Keratinocyte (primary cell): ENCODE data around the gene NFYA.

Source experiments
- EZH2 ChIP-seq: IDR thresholded peaks from one replicate; pipeline ENCODE4 v1.6.1; 2012; ENCODE audit warnings: inconsistent platforms, mild to moderate bottlenecking, low read length, moderate library complexity
- TF ChIP-seq, protein P1 (sequence below), 3 experiments: IDR thresholded peaks in 1 of 3; conservative IDR thresholded peaks in 1 of 3; optimal IDR thresholded peaks in 1 of 3; 2 replicates in 2 of 3; 3 replicates in 1 of 3; pipeline versions ENCODE3 to v1.5.1; 2011; ENCODE audit warnings: low read length in 3 of 3, mild to moderate bottlenecking in 3 of 3, moderate library complexity in 2 of 3, control low read depth in 1 of 3, inconsistent platforms in 1 of 3; ENCODE audit not compliant: insufficient read depth in 2 of 3; ENCODE audit errors: extremely low read depth in 1 of 3

GRCh38 chr6:41032830-41033229 lies 39.9 kb upstream of the NFYA start:
- TF ChIP-seq, protein P1, sequence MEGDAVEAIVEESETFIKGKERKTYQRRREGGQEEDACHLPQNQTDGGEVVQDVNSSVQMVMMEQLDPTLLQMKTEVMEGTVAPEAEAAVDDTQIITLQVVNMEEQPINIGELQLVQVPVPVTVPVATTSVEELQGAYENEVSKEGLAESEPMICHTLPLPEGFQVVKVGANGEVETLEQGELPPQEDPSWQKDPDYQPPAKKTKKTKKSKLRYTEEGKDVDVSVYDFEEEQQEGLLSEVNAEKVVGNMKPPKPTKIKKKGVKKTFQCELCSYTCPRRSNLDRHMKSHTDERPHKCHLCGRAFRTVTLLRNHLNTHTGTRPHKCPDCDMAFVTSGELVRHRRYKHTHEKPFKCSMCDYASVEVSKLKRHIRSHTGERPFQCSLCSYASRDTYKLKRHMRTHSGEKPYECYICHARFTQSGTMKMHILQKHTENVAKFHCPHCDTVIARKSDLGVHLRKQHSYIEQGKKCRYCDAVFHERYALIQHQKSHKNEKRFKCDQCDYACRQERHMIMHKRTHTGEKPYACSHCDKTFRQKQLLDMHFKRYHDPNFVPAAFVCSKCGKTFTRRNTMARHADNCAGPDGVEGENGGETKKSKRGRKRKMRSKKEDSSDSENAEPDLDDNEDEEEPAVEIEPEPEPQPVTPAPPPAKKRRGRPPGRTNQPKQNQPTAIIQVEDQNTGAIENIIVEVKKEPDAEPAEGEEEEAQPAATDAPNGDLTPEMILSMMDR (optimal IDR thresholded peaks at IDR 0.05 in 1 of 3, IDR thresholded peaks at IDR 0.05 in 1 of 3, conservative IDR thresholded peaks at IDR 0.05 in 1 of 3; ENCODE audit: extremely low read depth in 1 of 3, insufficient read depth in 2 of 3, low read length in 3 of 3): no peak
- TF ChIP-seq EZH2: no peak
